Measurements from ENCODE around the gene DPEP2.

- no peak for TF ChIP-seq EGR1 (IDR thresholded peaks at IDR 0.05; ENCODE audit: low read depth)
- TF ChIP-seq, protein P1, sequence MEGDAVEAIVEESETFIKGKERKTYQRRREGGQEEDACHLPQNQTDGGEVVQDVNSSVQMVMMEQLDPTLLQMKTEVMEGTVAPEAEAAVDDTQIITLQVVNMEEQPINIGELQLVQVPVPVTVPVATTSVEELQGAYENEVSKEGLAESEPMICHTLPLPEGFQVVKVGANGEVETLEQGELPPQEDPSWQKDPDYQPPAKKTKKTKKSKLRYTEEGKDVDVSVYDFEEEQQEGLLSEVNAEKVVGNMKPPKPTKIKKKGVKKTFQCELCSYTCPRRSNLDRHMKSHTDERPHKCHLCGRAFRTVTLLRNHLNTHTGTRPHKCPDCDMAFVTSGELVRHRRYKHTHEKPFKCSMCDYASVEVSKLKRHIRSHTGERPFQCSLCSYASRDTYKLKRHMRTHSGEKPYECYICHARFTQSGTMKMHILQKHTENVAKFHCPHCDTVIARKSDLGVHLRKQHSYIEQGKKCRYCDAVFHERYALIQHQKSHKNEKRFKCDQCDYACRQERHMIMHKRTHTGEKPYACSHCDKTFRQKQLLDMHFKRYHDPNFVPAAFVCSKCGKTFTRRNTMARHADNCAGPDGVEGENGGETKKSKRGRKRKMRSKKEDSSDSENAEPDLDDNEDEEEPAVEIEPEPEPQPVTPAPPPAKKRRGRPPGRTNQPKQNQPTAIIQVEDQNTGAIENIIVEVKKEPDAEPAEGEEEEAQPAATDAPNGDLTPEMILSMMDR (IDR thresholded peaks at IDR 0.05 in 2 of 3, conservative IDR thresholded peaks at IDR 0.05 in 1 of 3; ENCODE audit: borderline replicate concordance in 1 of 3, insufficient read depth in 1 of 3, low read depth in 2 of 3, low read length in 2 of 3), result no peak
- TF ChIP-seq RAD21 (IDR thresholded peaks at IDR 0.05; ENCODE audit: low read depth), result no peak
- no peak for TF ChIP-seq ZNF274 (IDR thresholded peaks at IDR 0.05; ENCODE audit: low read depth, low read length)
- no peak for TF ChIP-seq POLR2A (IDR thresholded peaks at IDR 0.05; ENCODE audit: borderline replicate concordance, extremely low read depth, insufficient read depth, insufficient read length)
- TF ChIP-seq EZH2 (IDR thresholded peaks at IDR 0.05), result no peak
- TF ChIP-seq CBX3 (IDR thresholded peaks at IDR 0.05; ENCODE audit: low read depth), result no peak
- TF ChIP-seq, protein P2, sequence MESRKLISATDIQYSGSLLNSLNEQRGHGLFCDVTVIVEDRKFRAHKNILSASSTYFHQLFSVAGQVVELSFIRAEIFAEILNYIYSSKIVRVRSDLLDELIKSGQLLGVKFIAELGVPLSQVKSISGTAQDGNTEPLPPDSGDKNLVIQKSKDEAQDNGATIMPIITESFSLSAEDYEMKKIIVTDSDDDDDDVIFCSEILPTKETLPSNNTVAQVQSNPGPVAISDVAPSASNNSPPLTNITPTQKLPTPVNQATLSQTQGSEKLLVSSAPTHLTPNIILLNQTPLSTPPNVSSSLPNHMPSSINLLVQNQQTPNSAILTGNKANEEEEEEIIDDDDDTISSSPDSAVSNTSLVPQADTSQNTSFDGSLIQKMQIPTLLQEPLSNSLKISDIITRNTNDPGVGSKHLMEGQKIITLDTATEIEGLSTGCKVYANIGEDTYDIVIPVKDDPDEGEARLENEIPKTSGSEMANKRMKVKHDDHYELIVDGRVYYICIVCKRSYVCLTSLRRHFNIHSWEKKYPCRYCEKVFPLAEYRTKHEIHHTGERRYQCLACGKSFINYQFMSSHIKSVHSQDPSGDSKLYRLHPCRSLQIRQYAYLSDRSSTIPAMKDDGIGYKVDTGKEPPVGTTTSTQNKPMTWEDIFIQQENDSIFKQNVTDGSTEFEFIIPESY (IDR thresholded peaks at IDR 0.05; ENCODE audit: extremely low read depth, insufficient replicate concordance, low read length), result no peak
- no peak for TF ChIP-seq YY1 (IDR thresholded peaks at IDR 0.05; ENCODE audit: extremely low read depth, insufficient replicate concordance, low read depth, low read length)
Observed at GRCh38 chr16:68003031-68003430, 3.7 kb upstream of the DPEP2 start.
